Effector memory CD8-positive, alpha-beta T cell (primary cell): ENCODE data around the gene TUT1.

Experiments used
- ATAC-seq: fragments of 150-1000 bp; cut with Tn5 transposase; replicated peaks from 2 replicates; pipeline ENCODE4 v1.10.0; 2021; ENCODE audit warnings: mild to moderate bottlenecking, moderate library complexity
- DNase-seq, 3 experiments: peaks; one replicate each; pipeline ENCODE4 v3.0.0; 2021
- H3K27ac Mint-ChIP-seq, 2 donors: one replicate each; pipeline ENCODE4 v1.8.0; 2022; ENCODE audit warnings: mild to moderate bottlenecking in 2 of 2, mixed read lengths in 2 of 2, moderate library complexity in 2 of 2
- H3K27me3 Mint-ChIP-seq, 2 donors: one replicate each; pipeline ENCODE4 v1.8.0; 2022; ENCODE audit warnings: mixed read lengths in 2 of 2
- H3K36me3 Mint-ChIP-seq: one replicate; pipeline ENCODE4 v1.8.0; 2022; ENCODE audit warnings: mild to moderate bottlenecking, moderate library complexity, mixed read lengths; ENCODE audit not compliant: insufficient read depth
- H3K4me1 Mint-ChIP-seq, 2 donors: one replicate each; pipeline ENCODE4 v1.8.0; 2022; ENCODE audit warnings: low read depth in 2 of 2, mixed read lengths in 2 of 2
- H3K4me3 Mint-ChIP-seq, 2 donors: one replicate each; pipeline ENCODE4 v1.8.0; 2022; ENCODE audit warnings: mild to moderate bottlenecking in 2 of 2, mixed read lengths in 2 of 2, moderate library complexity in 2 of 2
- H3K9me3 Mint-ChIP-seq, 2 donors: one replicate each; pipeline ENCODE4 v1.8.0; 2022; ENCODE audit warnings: mixed read lengths in 2 of 2

The TUT1 gene

DNA sequence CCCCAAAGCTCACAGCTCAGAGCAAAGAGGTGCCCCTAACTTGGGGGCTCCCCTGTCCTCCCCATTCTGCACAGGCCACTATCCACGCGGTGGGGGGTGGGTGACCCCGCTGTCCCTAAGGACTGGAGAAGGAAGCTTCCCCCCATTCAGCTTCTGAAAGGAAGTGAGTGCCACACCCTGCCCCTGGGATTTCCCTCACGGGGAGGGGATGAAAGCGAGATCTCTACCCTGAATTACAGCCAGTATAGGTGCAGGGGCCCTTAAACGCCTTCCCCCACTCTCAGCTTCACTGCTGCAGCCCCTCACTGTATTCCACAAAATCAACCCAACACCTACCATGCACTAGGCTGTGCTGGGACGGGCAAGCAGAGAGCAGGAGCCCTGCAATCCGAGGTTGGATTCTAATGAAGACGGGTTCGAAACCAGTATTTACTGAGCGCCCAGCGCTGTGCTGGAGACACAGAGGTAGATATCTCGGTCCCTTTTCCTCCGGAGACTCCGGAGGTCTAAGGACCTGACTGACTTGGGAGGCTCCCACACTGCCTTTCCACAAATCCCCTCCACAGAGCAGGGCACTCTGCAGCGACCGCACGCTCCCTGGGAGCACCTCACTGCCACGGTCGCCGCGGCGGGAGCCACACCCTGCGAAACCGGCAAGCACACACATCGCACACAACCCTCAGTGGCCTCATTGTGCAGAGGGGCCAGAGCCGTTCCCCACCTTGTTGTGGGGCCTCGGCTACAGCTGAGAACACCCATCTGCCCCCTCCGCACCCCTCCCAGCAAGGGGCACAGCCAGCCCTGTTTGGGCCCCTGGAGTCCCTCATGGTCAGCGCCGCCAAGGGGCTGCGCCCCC, 46.5 kb downstream of the TUT1 start:
- ATAC-seq (peak; percentile 4), DNase-seq (peak in 2 of 3 experiments; percentile 31 to 34)
- H3K4me1 Mint-ChIP-seq = peaks cover 56 to 59% of the 10 kb centered on the region in 2 donors
- H3K27me3 Mint-ChIP-seq = no peaks in the 10 kb centered on the region
- H3K27ac Mint-ChIP-seq = peak overlapping the region; percentile 97 to 99
- peaks cover 78% of the 10 kb centered on the region for H3K36me3 Mint-ChIP-seq
- H3K9me3 Mint-ChIP-seq = no peaks in the 10 kb centered on the region
- H3K4me3 Mint-ChIP-seq = peak overlapping the region; percentile 96 to 98

DNA sequence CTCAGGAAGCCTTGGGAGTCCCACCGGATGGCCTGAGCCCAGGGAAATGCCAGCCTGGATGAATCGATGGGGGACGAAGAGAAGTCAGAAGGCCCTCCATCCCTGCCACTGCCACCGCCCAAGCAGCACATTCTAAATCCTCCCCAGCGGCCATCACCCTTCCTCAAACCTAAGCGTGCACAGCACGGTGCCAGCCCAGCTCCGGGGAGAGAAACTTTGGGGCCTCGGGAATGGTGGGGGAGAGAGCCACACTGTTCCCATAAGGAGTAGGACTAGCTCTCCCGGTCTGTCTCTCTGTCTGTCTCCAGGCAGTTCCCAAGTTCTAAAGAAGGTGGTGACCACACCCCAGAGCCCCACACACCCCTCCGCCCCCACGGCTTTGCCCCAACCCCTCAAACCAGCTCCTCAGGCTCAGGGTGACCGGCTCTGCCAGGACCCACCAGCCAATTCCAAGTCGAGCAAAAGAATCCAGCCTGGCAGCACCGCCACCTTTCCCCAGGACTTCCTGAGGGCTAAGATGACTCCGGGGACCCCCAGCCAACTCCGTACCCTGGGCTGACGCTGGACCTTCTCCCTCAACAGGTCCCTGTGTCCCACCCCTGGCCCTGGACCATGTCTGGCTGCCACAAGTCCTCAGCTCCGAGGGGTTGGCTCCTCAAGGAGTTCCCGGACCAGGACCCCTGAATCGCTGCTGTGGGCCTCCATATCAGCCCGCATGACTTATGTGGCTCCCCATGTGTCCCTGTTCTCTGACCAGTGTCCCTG, 47.5 kb downstream of the TUT1 start:
- Mint-ChIP-seq H3K27ac (peak overlapping the region; percentile 97 to 99), H3K27me3 (no peaks in the 10 kb centered on the region), H3K9me3 (no peaks in the 10 kb centered on the region), H3K4me1 (peaks cover 65% of the 10 kb centered on the region in 2 donors), H3K4me3 (peak overlapping the region; percentile 96 to 98), H3K36me3 (peaks cover 88% of the 10 kb centered on the region)
- DNase-seq (no peak), ATAC-seq (no peak)

DNA sequence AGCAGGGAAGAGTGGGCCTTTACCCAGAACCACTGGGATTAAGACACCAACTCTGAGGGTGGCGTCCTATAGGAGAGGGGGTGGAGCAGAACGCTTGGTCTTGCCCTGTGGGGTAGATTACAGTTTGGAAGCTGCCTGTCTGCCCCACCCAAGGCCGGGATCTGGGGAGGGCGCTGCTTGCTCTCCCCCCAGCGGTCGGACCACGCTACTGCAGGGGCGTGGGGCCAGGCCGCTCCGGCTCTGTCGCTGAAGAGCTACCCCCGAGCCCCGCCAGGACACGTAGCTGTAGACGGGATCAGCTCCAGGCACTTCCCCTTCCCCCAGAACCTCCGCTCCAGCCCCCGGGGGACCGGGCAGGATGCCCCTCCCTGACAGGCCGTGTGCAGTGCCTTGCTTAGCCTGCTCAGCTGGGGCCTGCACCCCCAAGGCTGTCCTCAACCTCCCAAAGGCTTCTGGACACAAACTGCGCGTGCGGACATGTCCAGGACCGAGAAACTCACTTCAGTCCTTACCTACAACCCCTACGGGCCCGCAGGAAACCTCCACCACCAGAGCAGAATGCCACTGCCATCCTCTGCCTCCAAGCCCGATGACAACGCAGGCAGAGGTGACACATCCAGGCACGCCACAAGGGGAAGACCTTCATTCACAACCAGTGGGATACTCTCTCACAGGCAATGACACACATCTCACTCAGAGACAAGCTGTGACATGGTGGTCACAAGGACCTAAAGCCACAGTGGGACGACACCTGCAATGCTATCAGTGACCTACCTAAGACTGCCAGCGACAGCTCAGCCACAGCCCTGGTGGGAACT, 48.4 kb downstream of the TUT1 start:
- Mint-ChIP-seq H3K9me3 (no peaks in the 10 kb centered on the region), H3K4me1 (peaks cover 70% of the 10 kb centered on the region in 2 donors), H3K36me3 (peaks cover 97% of the 10 kb centered on the region), H3K27ac (peak overlapping the region; percentile 97 to 99), H3K4me3 (peak overlapping the region; percentile 96 to 98), H3K27me3 (no peaks in the 10 kb centered on the region)
- ATAC-seq = peak; percentile 58
- DNase-seq = peak; percentile 69 to 72 (median 70)

GRCh38 chr11:62542111-62542745, 49.1 kb downstream of the TUT1 start:
- no peak for ATAC-seq
- Mint-ChIP-seq H3K27ac (peak overlapping the region; percentile 97 to 99), H3K36me3 (peaks cover 99% of the 10 kb centered on the region), H3K9me3 (no peaks in the 10 kb centered on the region), H3K27me3 (no peaks in the 10 kb centered on the region), H3K4me1 (peaks cover 63 to 69% of the 10 kb centered on the region in 2 donors), H3K4me3 (peak overlapping the region; percentile 96 to 98)
- peak in 1 of 3 experiments; percentile 21 for DNase-seq

DNA sequence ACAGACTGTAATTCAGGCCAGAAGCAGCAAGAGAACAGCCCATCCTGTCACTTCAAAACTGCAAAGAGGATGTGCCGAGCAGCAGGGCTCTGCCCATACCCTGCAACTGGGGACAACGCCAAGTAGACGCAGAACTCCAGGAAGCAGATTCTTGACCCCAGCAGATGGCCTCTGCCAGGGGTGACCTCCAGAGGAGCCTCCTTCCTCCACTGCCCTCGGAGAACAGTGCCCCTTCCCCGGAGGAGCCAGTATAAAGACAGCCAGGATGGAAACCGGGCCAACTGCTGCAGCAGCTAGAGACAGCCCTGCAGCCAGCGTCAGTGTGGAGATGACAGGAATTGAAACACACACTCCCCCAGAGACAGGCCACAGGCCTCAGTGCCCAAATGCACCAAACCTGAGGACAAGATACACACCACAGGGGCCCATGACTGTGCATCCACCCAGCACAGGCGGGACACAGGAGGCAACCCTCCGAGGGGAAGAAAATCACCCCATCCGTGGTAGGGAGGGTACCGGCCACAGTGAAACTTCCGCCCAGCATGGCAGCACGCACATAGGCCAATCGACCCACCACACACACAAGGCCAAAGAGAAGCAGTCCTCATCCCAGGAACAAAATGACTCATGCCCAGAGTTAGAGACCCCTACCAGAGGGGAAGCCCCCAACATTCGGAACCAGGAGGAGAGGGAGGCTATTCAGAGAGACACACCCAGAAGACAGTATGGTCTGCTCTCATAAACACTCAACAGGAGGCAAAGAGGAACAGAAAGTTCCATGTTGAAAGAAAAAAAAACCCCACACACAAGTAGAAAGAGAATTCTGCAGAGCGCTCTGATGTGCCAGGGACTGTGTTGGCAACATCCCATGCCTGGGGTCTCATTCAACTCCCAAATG, 50.3 kb downstream of the TUT1 start:
- peak; percentile 3 for ATAC-seq
- H3K9me3 Mint-ChIP-seq = no peaks in the 10 kb centered on the region
- H3K4me1 Mint-ChIP-seq = peaks cover 68 to 78% of the 10 kb centered on the region in 2 donors
- H3K27me3 Mint-ChIP-seq = no peaks in the 10 kb centered on the region
- peak overlapping the region; percentile 97 to 99 for H3K27ac Mint-ChIP-seq
- peak overlapping the region; percentile 96 to 98 for H3K4me3 Mint-ChIP-seq
- peak in 1 of 3 experiments; percentile 24 for DNase-seq
- H3K36me3 Mint-ChIP-seq = peaks cover 99% of the 10 kb centered on the region

- Mint-ChIP-seq H3K27me3 (no peaks in the 10 kb centered on the region), H3K4me1 (peaks cover 68 to 81% of the 10 kb centered on the region in 2 donors), H3K9me3 (no peaks in the 10 kb centered on the region), H3K27ac (peak overlapping the region; percentile 93 to 99), H3K36me3 (peaks cover 99% of the 10 kb centered on the region), H3K4me3 (peak overlapping the region; percentile 96 to 98)
- peak; percentile 29 to 41 (median 38) for DNase-seq
- peak; percentile 12 for ATAC-seq
Measured at GRCh38 chr11:62539238-62539925, 51.9 kb downstream of the TUT1 start.

DNA sequence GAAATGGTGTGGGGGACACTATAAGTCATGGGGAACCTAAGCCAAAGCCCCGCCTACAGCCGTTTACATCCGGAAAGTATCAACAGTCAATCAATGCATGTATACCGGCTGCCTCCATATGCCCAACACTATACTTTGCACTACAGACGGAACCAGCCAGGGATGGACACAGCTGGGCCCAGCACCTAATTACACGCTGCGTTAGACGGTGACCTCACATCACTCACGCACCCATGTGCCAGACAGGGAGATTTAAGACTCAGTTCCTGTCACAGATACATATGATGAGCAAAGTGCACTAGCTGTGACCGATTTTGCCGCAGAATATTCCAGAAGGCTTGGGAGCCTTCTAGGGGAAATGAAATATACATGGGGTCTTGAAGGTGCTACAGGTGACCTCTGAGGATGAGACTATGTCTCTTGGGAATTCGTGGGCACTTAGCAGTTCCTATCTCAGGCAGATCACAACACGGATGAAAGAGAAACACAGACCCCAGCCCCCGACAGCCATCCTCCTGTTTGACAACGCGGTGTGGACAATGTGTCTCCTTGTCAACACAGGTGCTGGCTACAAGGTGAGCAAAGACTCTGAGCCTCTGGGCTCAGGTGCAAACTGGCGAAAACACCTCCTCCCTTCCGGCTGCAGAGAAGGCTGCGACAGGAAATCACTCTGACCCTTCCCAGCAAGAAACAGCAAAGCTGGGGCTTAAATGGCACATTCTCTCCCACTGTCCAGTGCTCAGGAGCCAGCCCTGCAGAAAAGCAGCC, 52.7 kb downstream of the TUT1 start:
- no peaks in the 10 kb centered on the region for H3K9me3 Mint-ChIP-seq
- peak overlapping the region; percentile 96 to 98 for H3K4me3 Mint-ChIP-seq
- H3K36me3 Mint-ChIP-seq = peaks cover 99% of the 10 kb centered on the region
- peak; percentile 6 for ATAC-seq
- DNase-seq = no peak
- peak overlapping the region; percentile 93 to 99 for H3K27ac Mint-ChIP-seq
- H3K4me1 Mint-ChIP-seq = peaks cover 64 to 79% of the 10 kb centered on the region in 2 donors
- no peaks in the 10 kb centered on the region for H3K27me3 Mint-ChIP-seq

DNA sequence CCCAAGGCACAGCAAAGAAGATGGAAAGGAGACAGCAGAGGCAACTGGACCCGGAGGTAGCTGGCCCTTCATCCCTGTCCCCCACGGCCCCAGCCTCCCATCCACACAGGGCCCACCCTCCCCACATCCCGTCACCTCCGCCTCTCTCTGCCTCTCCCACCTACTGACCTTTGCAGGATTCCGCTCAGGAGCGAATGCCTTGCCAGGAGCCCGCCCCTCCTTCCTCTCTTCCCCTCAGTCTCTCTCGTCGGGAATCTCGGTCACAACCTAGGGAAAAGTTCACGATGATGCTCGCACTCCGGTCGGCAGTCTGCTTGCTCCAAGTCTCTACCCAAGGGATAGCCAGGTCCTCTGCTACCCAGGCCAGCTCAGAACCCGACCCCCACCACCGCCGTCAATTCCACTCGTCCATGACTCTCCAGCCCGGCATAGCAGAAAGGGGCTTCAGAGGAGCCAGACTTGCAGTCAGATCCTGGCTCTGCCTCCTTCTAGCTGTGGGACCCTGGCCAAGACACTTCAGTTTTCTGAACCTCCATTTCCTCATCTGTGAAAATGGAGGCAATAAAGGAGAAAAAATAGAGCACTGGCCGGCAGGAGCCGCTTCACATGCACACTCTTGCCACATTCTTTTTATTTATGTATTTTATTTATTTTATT, 54.9 kb downstream of the TUT1 start:
- H3K9me3 Mint-ChIP-seq = no peaks in the 10 kb centered on the region
- peaks cover 99% of the 10 kb centered on the region for H3K36me3 Mint-ChIP-seq
- peak overlapping the region; percentile 93 to 99 for H3K27ac Mint-ChIP-seq
- no peaks in the 10 kb centered on the region for H3K27me3 Mint-ChIP-seq
- DNase-seq = no peak
- H3K4me3 Mint-ChIP-seq = peak overlapping the region; percentile 41 to 98
- ATAC-seq = no peak
- H3K4me1 Mint-ChIP-seq = peaks cover 60 to 68% of the 10 kb centered on the region in 2 donors

- Mint-ChIP-seq H3K4me3 (peak overlapping the region in 1 of 2 donors; percentile 98), H3K27ac (peak overlapping the region; percentile 93 to 99), H3K27me3 (no peaks in the 10 kb centered on the region), H3K9me3 (no peaks in the 10 kb centered on the region), H3K36me3 (peaks cover 99% of the 10 kb centered on the region), H3K4me1 (peaks cover 57 to 64% of the 10 kb centered on the region in 2 donors)
- DNase-seq = no peak
- no peak for ATAC-seq
Measured at GRCh38 chr11:62535802-62536201, 55.5 kb downstream of the TUT1 start.

DNA sequence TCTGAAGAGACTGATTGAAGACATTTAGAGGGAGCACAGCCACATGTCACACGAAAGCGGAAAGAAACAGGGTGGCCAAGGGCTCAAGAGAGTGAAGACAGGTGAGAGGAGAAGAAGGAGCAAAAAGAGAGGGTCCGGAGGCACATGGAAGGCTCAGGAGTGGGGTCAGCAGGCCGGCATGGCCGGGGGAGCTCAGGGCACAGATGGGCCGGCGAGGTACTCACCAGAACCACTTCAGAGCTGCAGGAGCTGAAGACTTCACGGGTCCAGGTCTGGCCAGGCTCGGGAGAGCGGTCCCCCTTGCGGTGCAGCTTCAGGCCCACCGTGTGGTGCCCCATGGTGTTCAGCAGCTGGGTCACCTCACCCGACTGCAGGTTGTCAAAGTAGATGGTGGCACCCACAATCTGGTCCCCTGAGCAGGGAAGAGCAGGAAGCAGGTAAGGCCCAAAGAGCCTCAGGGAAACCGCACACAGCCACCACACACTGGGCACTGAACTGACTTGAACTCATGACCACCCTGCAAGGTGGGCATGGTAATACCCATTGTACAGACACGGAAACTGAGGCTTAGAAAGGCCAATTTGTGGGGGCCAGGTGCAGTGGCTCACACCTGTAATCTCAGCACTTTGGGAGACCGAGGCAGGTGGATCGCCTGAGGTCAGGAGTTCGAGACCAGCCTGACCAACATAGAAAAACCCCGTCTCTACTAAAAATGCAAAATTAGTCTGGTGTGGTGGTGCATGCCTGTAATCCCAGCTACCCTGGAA, 56.4 kb downstream of the TUT1 start:
- H3K4me3 Mint-ChIP-seq = peak overlapping the region in 1 of 2 donors; percentile 98
- ATAC-seq (no peak), DNase-seq (no peak)
- H3K27me3 Mint-ChIP-seq = no peaks in the 10 kb centered on the region
- H3K9me3 Mint-ChIP-seq = no peaks in the 10 kb centered on the region
- H3K36me3 Mint-ChIP-seq = peaks cover 100% of the 10 kb centered on the region
- peak overlapping the region; percentile 93 to 99 for H3K27ac Mint-ChIP-seq
- peaks cover 58 to 68% of the 10 kb centered on the region in 2 donors for H3K4me1 Mint-ChIP-seq
